Measurements from ENCODE around the gene CDC42EP4.

Gene CDC42EP4, protein sequence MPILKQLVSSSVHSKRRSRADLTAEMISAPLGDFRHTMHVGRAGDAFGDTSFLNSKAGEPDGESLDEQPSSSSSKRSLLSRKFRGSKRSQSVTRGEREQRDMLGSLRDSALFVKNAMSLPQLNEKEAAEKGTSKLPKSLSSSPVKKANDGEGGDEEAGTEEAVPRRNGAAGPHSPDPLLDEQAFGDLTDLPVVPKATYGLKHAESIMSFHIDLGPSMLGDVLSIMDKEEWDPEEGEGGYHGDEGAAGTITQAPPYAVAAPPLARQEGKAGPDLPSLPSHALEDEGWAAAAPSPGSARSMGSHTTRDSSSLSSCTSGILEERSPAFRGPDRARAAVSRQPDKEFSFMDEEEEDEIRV

DNA sequence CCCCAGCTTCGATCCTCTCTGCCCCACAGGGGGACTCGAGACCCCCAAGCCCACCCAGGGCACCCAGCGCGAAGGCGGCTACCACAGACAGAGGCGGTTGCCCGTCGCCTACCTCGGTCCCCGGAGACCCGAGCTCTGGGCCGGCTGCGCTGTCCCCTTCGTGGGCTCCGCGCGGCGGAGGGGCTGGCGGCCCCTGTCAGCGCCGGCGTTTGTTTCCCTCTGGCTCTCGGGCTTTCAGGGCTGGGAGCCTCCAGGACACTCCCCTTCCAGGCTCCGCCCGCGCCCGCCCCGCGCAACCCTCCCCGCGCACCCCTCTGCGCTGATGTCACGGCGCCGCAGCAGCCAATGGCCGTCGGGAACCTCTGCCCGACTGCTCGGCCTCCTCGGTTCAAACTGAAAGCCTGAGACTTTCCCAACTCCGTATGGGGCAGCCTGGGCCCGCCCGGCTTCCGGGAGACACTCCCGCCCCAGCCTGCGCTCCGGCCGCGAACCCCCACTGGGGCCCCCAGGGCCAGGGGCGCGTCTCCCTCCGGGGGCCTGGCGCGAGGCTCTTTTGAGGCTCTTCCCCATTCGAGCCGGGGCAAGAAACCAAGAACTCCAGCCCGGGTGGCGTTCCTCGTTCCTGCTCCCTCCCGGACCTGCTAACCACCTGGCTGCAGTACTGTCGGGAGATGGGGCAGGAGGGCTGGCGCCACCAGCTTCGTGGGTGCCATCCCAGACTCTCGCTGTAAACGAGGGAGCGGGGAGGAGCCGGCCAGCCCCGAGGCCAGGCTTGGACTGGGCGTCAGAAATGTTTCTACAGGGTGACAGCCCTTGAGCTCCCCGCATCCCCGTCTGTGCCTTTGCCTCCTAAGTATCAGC is at the start of gene CDC42EP4:
Gene CDC42EP4, minus strand, starts transcription at position 221 of the 861 bp plus-strand sequence. CDS start 25,501 bp downstream, outside the sequence.
- in situ Hi-C loops (cut with MboI; ENCODE audit: low pct_unique_long_range_greater_than_20kb, low sequenced_read_pairs) = no loop called here
- DNase-seq = peak; percentile 90

DNA sequence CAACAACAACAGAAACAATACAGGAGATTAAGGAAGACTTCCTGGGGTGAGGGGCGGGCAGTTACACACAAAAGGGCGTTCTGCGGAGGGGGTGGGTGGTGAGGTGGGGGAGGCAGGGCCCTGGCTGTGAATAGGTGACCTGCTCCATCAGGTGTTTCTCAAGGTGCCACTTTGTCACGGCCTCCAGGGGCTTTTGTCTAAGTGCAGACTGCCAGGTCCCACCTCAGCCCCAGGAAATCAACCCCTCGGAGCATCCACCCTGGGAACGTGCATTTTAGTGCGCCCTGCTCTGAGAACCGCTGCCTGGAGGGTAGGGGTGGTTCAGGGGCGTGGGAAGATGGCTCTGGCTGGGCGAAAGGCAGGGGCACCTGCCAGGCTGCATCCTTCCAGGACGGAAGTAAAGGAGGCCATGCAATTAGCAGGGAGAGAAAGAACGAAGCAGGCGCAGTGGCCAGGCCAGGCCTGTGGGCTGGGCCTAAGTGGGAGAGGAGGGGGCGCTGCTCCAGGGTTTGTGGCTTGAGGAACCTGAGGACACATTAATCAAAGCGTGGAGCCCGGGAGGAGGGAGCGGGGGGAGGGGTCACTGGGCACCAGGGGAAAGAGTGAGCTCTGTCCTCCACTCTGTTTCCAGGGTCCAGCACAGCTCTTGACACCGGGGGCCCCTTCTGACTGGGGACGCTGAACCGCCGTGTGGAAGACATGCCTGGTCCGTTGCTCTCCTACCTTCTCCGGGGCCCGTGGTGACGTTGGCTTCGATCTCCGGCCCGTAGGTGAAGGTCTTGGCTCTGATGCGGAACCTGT is 49.4 kb upstream of the CDC42EP4 start:
- in situ Hi-C loops (cut with MboI; ENCODE audit: low pct_unique_long_range_greater_than_20kb, low sequenced_read_pairs) = loop anchor here (25.0 kb wide), 3 partner anchors 99 to 799 kb away; partner anchors contain the start of gene CPSF4L

DNA sequence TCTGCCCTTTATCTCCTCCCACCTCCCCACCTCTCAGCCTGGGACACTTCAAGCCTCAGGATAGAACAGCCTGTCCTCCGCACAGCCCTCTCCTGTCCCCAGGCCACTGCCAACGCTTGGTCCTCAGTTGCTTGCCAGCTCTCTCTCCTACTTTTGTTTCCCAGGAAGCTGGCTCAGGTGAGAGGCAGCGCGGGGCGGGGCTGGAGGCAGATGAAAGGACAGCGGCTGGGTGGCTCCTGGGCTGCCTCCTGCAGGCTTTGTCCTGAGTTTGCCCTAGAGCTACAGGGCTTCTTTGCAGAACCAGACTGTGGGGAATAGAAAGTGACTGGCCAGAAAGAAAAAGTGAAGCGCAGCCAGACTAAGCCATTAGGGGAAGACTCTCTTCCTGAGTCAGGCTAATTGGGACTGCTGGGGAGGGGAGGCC is 48.2 kb upstream of the CDC42EP4 start:
- in situ Hi-C loops (cut with MboI; ENCODE audit: low pct_unique_long_range_greater_than_20kb, low sequenced_read_pairs) = loop anchor here (25.0 kb wide), 3 partner anchors 98 to 798 kb away; partner anchors contain the start of gene CPSF4L
- no peak for DNase-seq

More for the DNA sequence above, 49.4 kb upstream of the CDC42EP4 start:
- no peak for DNase-seq

DNA sequence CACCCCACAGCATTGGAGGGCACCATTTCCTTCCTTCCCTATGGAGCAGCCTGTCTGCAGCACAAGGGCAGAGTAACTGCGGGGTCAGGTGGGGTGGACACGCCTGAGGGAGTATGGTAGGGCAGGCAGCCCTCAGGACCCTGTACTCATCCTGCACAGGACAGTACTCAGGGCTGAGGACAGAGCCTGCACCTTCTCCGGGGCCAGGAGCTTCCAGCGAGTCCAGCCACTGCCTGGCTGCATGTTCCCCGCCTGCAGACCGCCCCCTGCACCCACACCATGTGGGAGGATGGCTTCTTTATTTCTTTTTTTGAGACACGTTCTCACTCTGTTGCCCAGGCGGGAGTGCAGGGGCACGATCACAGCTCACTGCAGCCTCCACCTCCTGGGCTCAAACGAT is 47.6 kb upstream of the CDC42EP4 start:
- in situ Hi-C loops (cut with MboI; ENCODE audit: low pct_unique_long_range_greater_than_20kb, low sequenced_read_pairs) = loop anchor here (25.0 kb wide), 3 partner anchors 97 to 797 kb away; partner anchors contain the start of gene CPSF4L
- no peak for DNase-seq

DNA sequence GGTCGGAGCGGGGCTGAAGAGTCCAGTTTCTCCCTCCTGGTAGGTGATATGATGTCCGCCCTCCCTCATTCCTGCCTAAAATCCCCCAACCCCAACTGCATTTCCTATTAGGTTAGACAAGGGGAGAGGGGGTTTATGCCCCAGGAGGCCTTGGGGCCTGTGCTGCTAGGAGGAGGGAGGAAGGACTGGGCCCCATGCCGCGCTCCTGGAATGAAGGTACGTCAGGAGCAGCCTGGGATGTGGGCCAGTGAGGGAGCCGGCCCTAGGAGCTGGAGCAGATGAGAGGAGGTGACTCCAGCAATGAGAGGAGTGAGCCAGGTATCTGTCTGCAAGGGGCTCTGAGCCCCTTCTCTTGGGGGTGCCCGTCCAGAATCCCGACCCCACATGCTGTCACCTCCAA is 46.9 kb upstream of the CDC42EP4 start:
- in situ Hi-C loops (cut with MboI; ENCODE audit: low pct_unique_long_range_greater_than_20kb, low sequenced_read_pairs) = loop anchor here (25.0 kb wide), 3 partner anchors 96 to 796 kb away; partner anchors contain the start of gene CPSF4L
- no peak for DNase-seq

DNA sequence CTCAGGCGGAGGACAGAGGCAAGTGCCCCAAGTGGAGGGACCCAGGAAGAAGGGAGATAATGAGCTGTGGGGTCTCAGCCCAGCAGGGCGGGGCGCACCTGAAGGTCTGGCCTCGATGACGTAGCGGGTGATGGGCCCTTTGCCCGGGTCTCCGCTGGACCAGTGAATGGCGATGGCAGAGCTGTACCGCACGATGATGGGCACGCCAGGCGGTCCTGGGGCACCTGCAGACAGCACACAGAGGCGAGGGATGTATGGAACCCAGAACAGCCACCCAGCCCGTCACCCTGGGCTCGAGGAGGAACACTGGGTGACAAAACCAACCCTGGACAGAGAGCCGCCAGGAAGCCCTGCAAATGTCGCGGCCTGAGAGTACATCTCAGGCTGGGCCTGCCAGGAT is 46.2 kb upstream of the CDC42EP4 start:
- in situ Hi-C loops (cut with MboI; ENCODE audit: low pct_unique_long_range_greater_than_20kb, low sequenced_read_pairs) = loop anchor here (25.0 kb wide), 3 partner anchors 96 to 796 kb away; partner anchors contain the start of gene CPSF4L
- DNase-seq = no peak

DNA sequence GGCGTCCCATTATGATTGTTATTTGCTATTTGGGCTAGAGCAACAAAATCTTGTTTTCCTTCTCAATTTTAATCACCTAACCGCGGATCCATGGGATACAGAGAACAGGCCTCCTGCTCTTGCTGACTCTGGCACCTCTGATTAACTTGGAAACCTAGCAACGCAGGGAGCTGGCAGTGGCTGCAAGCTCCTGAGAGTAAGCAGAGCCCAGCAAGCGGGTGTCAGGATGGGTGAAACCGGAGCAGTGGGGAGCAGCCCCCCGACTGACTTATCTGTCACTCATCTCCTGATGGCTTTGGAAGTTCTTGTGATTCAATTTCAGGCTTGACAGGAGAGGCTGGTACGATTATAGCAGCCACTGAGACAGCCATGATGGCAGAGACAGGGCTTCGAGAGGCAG is 45.5 kb upstream of the CDC42EP4 start:
- in situ Hi-C loops (cut with MboI; ENCODE audit: low pct_unique_long_range_greater_than_20kb, low sequenced_read_pairs) = loop anchor here (25.0 kb wide), 3 partner anchors 95 to 795 kb away; partner anchors contain the start of gene CPSF4L
- no peak for DNase-seq

DNA sequence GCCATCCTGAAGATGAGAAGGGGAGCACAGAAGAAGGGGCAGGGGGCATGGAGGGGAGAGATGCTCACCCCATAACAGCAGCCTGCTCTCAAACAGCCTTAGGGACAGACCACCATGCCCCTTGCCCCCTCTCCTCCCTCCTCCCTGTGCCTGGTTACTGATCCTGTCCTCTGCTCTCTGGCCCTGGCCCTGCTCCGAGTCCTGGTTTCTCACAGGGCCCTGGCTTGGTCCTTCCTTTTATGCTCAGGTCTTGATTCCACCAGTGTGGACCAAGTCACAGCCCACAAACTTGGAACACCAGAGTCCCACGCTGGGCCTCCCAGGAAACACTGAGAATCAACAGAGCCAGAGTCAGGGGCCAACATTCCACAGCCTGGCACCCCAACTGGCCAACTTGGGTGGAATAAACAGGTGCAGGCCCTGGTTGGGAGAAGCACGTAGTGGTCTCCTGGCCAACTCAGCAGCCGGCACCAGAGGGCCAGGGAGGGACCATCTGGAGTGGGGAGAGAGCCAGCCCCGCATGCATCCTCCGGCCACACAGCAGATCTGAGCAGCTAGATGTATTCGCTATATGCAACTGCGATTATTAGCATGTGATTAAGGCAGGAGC is 44.9 kb upstream of the CDC42EP4 start:
- in situ Hi-C loops (cut with MboI; ENCODE audit: low pct_unique_long_range_greater_than_20kb, low sequenced_read_pairs) = loop anchor here (25.0 kb wide), 3 partner anchors 94 to 794 kb away; partner anchors contain the start of gene CPSF4L

DNA sequence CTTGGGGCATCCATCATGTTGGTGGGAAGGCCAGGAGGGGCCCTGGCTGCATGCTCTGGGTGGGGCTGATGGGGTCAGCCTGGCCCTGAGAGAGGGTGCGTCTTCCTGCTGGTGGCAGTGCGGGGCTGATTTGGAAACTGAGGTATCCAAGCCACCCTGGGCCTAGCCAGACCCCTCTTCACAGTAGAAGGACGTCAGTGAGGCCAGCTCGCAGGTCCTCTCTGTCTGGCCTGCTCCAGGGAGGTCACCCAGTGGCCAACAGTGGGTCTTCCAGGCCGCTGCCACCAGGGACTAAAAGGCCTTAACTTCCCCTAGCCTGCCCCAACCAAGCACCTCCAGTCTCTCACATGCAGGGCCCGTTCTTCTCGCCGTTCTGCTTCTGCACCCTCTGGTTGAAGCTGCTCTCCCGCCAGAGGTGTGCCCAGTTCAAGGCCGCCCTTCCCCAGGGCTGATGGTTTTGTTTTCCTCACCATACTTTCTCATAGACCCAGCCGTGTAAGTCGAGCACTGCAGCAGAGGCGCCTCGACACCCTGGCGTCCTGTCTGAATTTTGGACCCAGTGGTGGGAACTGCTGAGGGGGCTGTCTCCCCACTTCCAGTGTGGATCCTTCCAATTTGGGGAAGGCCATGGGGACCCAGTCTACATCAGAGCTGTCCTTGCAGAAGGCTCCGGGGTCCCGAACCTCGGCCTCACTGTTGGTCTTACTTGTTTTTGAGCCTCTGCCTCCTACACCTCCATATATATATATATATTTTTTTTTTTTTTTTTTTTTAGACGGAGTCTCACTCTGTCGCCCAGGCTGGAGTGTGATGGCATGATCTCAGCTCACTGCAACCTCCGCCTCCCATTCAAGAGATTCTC is 42.9 kb upstream of the CDC42EP4 start:
- in situ Hi-C loops (cut with MboI; ENCODE audit: low pct_unique_long_range_greater_than_20kb, low sequenced_read_pairs) = loop anchor here (25.0 kb wide), 3 partner anchors 92 to 792 kb away; partner anchors contain the start of gene CPSF4L
- DNase-seq = no peak

More for the DNA sequence above, 44.9 kb upstream of the CDC42EP4 start:
- no peak for DNase-seq

DNA sequence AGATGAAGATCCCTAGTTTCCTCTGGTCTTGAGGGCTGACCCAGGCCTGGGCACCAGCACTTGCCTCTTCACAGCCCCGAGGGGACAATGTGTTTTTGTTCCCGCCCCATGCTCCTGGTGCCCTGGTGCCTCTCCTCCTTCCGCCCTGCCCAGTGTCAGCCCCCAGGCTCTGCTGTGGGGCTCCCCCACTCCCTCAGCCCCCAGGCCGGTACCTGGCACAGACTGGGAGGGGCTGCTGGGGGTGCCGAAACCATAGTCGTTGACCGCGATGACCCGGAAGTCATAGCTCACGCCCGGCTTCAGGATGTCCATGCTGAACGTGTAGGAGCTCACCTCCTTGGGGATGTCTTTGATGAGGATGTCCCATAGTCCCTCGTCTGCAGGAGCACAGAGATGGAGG is 40.5 kb upstream of the CDC42EP4 start:
- no peak for DNase-seq
- in situ Hi-C loops (cut with MboI; ENCODE audit: low pct_unique_long_range_greater_than_20kb, low sequenced_read_pairs) = loop anchor here (25.0 kb wide), 3 partner anchors 90 to 790 kb away; partner anchors contain the start of gene CPSF4L

DNA sequence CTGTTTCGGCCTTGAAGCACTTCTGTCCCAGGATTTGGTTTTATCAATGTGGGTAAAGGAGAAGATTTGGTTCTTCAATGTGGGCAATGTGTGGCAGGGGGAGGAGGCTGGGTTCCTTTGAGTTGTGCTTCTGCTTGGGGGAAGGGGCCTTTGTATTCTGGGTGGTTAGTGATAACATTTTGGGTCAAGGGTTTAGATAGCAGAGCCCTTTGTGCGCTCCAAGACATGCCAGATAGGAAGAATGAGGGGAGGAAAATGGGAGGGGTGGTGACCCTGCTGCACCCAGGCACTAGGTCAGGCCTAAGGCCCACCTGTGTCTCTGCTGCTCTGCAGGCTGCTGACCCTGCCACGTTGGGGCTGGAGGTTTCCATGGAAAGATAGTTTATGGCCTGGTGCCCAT is 40.0 kb upstream of the CDC42EP4 start:
- in situ Hi-C loops (cut with MboI; ENCODE audit: low pct_unique_long_range_greater_than_20kb, low sequenced_read_pairs) = loop anchor here (25.0 kb wide), 3 partner anchors 89 to 789 kb away; partner anchors contain the start of gene CPSF4L
- no peak for DNase-seq

DNA sequence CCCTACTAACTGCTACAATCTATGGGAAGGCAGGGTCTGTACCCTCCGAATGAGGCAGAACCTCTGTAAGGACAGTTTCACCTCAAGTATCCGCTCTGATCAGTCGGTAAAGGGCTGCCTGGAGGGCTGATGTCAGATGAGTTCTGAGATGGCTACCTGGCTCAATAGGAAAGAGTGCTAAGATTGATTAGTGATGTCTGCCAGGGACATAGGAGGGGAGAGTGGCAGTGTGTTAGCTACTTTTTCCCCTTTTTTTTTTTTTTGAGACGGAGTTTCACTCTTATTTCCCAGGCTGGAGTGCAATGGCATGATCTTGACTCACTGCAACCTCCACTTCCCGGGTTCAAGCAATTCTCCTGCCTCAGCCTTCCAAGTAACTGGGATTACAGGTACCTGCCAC is 39.1 kb upstream of the CDC42EP4 start:
- in situ Hi-C loops (cut with MboI; ENCODE audit: low pct_unique_long_range_greater_than_20kb, low sequenced_read_pairs) = loop anchor here (25.0 kb wide), 3 partner anchors 89 to 789 kb away; partner anchors contain the start of gene CPSF4L
- no peak for DNase-seq

DNA sequence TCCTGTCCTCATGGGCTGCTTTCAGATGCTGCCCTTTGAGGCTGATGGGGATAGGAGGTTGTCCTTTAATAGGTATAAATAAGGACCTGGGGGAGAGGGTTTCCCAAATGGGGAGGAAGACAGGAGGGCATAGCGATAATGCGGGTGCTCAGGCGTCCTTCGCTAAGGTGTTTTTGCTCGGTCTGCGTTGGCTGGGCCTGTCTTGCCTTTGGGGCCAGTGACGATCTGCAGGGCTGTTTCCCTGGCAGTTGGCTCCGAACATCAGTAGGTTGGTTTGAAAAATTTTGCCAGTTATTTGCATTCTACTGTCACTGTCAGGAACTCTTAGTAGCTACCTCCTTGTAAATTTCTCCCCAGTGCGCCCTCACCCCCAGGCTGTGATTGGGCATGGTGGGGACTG is 37.8 kb upstream of the CDC42EP4 start:
- in situ Hi-C loops (cut with MboI; ENCODE audit: low pct_unique_long_range_greater_than_20kb, low sequenced_read_pairs) = loop anchor here (25.0 kb wide), 3 partner anchors 87 to 787 kb away; partner anchors contain the start of gene CPSF4L
- no peak for DNase-seq

DNA sequence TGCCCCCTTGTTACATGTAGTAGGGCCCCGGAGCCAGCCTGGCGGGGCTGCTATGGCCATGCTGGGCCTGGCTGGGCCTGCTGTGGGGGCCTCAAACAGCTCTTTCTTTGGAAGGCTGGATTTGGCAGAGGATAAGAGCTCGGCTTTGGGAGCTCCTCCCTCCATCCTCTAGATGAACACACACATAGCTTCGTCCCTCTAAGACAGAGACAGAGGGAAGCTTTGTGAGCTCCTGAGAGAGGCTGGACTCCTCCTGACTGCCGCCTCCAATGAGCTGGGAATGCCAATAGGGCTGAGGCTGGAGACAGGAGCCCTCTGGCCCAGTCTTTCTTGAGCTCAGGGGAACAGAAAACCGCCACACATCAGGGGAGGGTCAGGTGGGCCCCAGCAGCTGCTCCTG is 37.3 kb upstream of the CDC42EP4 start:
- in situ Hi-C loops (cut with MboI; ENCODE audit: low pct_unique_long_range_greater_than_20kb, low sequenced_read_pairs) = no loop called here
- DNase-seq = no peak

DNA sequence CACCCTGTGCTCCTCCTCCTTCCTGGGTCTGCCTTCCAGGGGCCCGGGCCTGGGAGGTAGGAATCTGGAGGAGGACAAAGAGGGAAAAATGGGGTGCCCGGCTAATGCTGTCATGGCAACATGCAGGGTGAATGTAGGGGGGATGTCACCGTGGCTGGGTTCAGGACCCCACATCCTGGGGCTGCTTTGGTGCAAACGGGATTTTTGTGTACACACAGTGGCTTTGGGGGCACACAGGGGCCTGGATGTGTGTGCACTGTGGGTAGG is 37.0 kb upstream of the CDC42EP4 start:
- in situ Hi-C loops (cut with MboI; ENCODE audit: low pct_unique_long_range_greater_than_20kb, low sequenced_read_pairs) = no loop called here
- no peak for DNase-seq

DNA sequence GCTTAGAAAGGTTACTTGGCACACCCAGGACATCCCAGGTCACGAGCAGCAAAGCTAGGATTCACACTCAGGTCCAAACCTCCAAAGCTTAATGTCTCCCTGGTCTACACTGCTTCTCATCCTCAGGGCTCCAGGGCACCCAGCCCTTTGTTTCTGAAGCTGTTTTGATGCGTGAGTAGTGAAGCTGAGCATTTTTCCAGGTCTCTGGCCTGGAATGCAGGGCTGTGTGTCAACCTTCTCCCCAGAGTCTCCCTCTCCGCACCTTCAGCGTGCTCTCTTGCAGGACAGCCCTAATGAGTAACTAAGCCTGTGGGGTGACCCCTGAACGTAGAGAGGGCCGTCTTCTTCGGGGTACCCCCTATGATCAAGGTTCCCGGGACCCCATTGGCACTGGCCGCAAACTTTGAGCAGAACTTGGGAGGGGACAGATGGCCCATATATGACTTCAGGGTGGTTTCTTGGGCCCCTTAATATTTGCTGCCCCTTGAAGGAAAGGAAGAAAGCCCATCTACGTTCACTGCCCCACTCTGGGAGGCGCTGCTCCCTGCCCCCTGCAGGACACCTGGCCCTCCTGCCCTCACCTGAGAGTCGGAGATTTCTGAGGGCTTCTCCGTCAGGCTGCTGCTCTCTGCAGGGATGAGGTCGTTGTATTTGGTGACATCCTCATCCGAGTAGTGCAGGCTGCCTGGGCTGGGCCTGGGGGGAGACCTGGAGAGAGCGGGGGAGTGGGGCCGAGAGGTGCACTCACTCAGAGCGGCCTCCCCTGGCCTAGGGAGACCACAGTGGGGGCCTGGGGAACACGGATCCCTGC is 36.4 kb upstream of the CDC42EP4 start:
- no peak for DNase-seq
- in situ Hi-C loops (cut with MboI; ENCODE audit: low pct_unique_long_range_greater_than_20kb, low sequenced_read_pairs) = no loop called here

DNA sequence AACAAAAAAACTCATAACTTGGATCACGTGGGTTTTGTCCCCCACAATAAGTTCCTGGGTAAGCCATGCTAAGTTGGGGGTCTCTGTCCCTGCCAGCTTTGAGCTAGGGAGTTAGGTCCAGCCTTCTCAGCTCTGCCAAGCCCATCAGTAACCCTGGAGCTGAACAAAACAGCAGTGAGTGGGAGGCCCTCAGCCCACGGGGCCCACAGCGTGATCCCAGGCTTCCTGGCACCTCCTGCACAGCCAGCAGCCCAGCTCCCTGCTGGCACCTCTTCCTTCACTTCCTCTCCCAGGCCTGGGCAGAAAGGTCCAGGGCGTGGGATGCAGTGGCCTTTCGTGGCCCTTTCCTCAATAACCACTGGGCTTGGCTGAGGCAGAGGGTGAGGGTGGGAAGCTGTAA is 35.5 kb upstream of the CDC42EP4 start:
- no peak for DNase-seq
- in situ Hi-C loops (cut with MboI; ENCODE audit: low pct_unique_long_range_greater_than_20kb, low sequenced_read_pairs) = no loop called here
